ENCODE measurements around the gene MRPL10. TPM values are rescaled to one million over a fixed set of nuclear protein-coding genes. Genes with fewer than 3 reads are reported as not detected.

Gene MRPL10
- total and polyA plus RNA-seq, 8 donors: 16.8 to 35.2 (median 24.1) TPM

DNA sequence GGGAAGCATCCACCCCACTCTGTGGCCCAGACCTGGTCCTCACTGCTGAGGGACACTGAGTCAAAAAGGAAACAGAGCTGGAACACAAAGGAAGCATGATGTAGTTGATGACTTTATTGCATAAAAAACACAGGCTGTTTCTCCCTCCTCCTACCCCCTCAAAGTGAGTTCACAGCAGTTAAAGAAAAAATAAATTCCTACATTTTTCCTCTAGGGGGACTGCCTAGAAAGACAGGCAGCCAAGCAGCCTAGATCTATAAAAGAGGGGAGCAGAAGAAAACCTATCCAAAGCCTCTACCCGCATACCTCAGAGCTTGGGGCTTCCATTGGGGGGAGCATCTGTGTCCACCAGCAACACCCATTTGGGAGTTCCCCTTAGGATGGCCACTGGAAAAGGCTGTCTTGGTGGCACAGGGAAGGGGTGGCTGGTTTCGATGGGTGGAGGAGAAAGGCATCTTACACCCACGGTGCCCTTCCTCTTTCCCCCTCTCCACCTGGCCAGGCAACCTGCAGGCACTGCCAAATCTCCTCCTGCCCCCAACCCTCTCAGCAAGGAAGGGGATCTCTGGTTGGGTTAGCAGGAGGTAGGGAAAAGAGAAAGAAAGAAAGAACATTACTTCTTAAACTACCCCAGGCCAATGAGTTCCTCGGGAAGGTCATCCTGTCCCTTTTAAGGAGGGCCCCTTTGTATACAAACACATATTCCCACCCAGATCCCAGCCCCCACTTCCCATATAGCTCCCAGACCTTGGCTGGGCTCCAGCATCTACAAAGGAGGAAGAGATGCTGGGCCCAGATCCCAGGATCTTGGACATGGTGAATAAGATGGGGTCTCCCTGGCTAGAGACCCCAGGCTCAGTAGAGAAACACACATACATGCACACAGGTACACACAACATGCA lies 13.7 kb upstream of the MRPL10 start:
- ATAC-seq: no peak
- Histone ChIP-seq H3K4me3 (no peak overlapping the region), H3K9me3 (no peaks in the 10 kb centered on the region), H3K27me3 (peaks cover 0 to 7% (median 2%) of the 10 kb centered on the region in 4 donors), H3K36me3 (no peaks in the 10 kb centered on the region), H3K27ac (no peak overlapping the region), H3K4me1 (peaks cover 8 to 24% (median 16%) of the 10 kb centered on the region in 3 donors)
- FAIRE-seq: no peak
- intact Hi-C loops (cut with DNase I): loop anchor here in 2 of 3 donors (5.0 to 10.0 kb wide), 3 partner anchors 47 to 177 kb away; no protein-coding TSS in a partner anchor
- WGBS, 2 donors: 71 to 78% methylated on average over 4 of the region's 4 CpGs
- no peak for DNase-seq
- TF ChIP-seq, protein P1, sequence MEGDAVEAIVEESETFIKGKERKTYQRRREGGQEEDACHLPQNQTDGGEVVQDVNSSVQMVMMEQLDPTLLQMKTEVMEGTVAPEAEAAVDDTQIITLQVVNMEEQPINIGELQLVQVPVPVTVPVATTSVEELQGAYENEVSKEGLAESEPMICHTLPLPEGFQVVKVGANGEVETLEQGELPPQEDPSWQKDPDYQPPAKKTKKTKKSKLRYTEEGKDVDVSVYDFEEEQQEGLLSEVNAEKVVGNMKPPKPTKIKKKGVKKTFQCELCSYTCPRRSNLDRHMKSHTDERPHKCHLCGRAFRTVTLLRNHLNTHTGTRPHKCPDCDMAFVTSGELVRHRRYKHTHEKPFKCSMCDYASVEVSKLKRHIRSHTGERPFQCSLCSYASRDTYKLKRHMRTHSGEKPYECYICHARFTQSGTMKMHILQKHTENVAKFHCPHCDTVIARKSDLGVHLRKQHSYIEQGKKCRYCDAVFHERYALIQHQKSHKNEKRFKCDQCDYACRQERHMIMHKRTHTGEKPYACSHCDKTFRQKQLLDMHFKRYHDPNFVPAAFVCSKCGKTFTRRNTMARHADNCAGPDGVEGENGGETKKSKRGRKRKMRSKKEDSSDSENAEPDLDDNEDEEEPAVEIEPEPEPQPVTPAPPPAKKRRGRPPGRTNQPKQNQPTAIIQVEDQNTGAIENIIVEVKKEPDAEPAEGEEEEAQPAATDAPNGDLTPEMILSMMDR (IDR thresholded peaks at IDR 0.05): peak in 1 of 4 donors; percentile 7

DNA sequence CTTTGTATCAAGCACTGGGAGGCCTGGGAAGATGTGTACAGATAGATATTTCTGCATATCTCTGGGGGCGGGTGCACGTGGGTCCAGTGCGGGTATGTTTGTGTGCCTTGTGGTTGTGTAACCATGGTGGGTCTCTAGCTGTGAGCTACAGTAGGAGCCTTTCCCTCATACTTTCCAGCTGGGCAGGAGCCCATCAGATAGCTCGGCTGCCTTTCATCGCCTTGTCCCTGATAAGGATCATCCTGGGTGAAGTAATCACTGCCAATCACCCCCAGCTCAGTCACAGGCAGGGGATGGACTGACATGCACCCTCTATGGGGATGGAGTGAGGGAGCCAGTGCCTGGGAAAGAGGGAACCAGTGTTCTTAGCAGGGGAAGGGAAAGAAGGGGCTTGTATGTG lies 12.9 kb upstream of the MRPL10 start:
- intact Hi-C loops (cut with DNase I): loop anchor here in 2 of 3 donors (5.0 to 10.0 kb wide), 3 partner anchors 48 to 178 kb away; no protein-coding TSS in a partner anchor
- Histone ChIP-seq H3K27me3 (peaks cover 0 to 7% (median 2%) of the 10 kb centered on the region in 4 donors), H3K4me1 (peaks cover 8 to 26% (median 16%) of the 10 kb centered on the region in 3 donors), H3K9me3 (no peaks in the 10 kb centered on the region), H3K4me3 (no peak overlapping the region), H3K36me3 (no peaks in the 10 kb centered on the region), H3K27ac (no peak overlapping the region)
- no peak for DNase-seq
- no peak for ATAC-seq
- WGBS, 2 donors: 33 to 38% methylated on average over 5 of the region's 5 CpGs
- TF ChIP-seq, protein P1 (IDR thresholded peaks at IDR 0.05): no peak
- FAIRE-seq: no peak

- 14 to 21% methylated on average over 6 of the region's 6 CpGs for WGBS, 2 donors
- TF ChIP-seq, protein P1 (IDR thresholded peaks at IDR 0.05): peak in 1 of 4 donors; percentile 7
- ATAC-seq (no peak), DNase-seq (no peak), FAIRE-seq (no peak)
- Histone ChIP-seq H3K9me3 (no peaks in the 10 kb centered on the region), H3K4me1 (peaks cover 8 to 26% (median 16%) of the 10 kb centered on the region in 3 donors), H3K27me3 (peaks cover 0 to 7% (median 2%) of the 10 kb centered on the region in 4 donors), H3K27ac (peak overlapping the region in 3 of 4 donors; percentile 12 to 51 (median 13)), H3K36me3 (no peaks in the 10 kb centered on the region), H3K4me3 (no peak overlapping the region)
- intact Hi-C loops (cut with DNase I): loop anchor here in 2 of 3 donors (5.0 to 10.0 kb wide), 3 partner anchors 49 to 179 kb away; no protein-coding TSS in a partner anchor
Observed at GRCh38 chr17:47843391-47843730, 12.0 kb upstream of the MRPL10 start.

DNA sequence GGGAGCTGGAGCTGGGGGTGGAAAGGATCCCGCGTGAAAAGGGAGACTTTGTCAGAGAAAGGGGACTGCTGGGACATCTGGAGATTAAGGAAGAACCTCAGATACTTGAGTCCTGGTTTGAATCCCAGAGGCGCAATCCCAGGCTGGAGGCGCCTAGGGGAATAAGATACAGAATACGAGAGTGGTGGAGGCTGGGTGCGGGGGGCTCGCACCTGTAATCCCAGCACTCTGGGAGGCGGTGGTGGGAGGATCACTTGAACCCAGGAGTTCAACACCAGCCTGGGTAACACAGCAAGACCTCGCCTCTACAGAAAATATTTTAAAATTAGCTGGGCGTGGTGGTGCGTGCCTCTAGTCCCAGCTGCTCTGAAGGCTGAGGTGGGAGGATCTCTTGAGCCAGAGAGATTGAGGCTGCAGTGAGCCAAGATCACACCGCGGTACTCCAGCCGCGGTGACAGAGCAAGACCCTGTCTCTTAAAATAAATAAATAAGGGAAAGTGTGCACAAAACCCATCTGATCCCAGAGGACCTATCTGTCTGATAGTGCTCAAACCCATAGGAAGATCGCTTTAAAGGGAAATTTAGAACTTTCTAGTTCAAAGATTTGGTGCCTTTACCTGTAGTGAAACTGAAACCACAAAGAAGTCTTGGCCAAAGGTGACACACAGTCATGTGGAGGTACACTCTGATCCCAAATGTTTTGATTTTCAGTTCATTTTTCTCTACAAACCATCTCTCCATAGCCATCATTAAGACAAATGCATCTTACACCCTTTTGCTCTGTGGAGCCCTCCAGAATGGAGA lies 10.3 kb upstream of the MRPL10 start:
- Histone ChIP-seq H3K27ac (peak overlapping the region; percentile 5 to 64 (median 58)), H3K4me1 (peaks cover 8 to 26% (median 16%) of the 10 kb centered on the region in 3 donors), H3K27me3 (peaks cover 0 to 2% (median under 1%) of the 10 kb centered on the region in 4 donors), H3K36me3 (no peaks in the 10 kb centered on the region), H3K4me3 (peak overlapping the region in 3 of 4 donors; percentile 93 to 95 (median 94)), H3K9me3 (no peaks in the 10 kb centered on the region)
- intact Hi-C loops (cut with DNase I): loop anchor here in 2 of 3 donors (2.0 to 10.0 kb wide), 4 partner anchors 47 to 181 kb away; no protein-coding TSS in a partner anchor
- peak; percentile 2 to 7 (median 3) for ATAC-seq
- no peak for FAIRE-seq
- TF ChIP-seq, protein P1 (IDR thresholded peaks at IDR 0.05): peak in 1 of 4 donors; percentile 4
- WGBS, 2 donors: 64 to 67% methylated on average over 16 of the region's 16 CpGs
- no peak for DNase-seq

Data from pancreas (tissue), 10 donors.